Loucy (cell line): ENCODE results near the gene TUBA4B.

Source experiments
- H2AFZ ChIP-seq: fragments of 200-600 bp; sonication (generic); 2 replicates; pipeline ENCODE4 v1.6.0; 2016; ENCODE audit warnings: antibody characterized with exemption, mild to moderate bottlenecking, low read length, moderate library complexity
- H3F3A ChIP-seq: fragments of 200-600 bp; 2 replicates; pipeline ENCODE4 v1.6.0; 2016; ENCODE audit warnings: antibody characterized with exemption, low read depth, mild to moderate bottlenecking
- H3K27me3 ChIP-seq: fragments of 200-600 bp; sonication (generic); 2 replicates; pipeline ENCODE4 v1.6.1; 2014; ENCODE audit warnings: low read length, mild to moderate bottlenecking; ENCODE audit not compliant: insufficient read depth, poor library complexity, severe bottlenecking
- H3K36me3 ChIP-seq: fragments of 200-600 bp; sonication (generic); 2 replicates; pipeline ENCODE4 v1.6.1; 2016; ENCODE audit warnings: low read length; ENCODE audit not compliant: insufficient read depth
- H3K4me1 ChIP-seq: fragments of 200-600 bp; sonication (generic); 2 replicates; pipeline ENCODE4 v1.5.1; 2014; ENCODE audit warnings: low read length, mild to moderate bottlenecking; ENCODE audit not compliant: insufficient read depth, poor library complexity, severe bottlenecking
- H3K4me2 ChIP-seq: fragments of 200-600 bp; sonication (generic); 2 replicates; pipeline ENCODE4 v1.6.0; 2014; ENCODE audit warnings: antibody characterized with exemption, low read length, low read depth, mild to moderate bottlenecking; ENCODE audit not compliant: poor library complexity, severe bottlenecking
- H3K4me3 ChIP-seq: fragments of 200-600 bp; sonication (generic); 2 replicates; pipeline ENCODE4 v1.5.1; 2014; ENCODE audit warnings: low read length, mild to moderate bottlenecking, mixed read lengths; ENCODE audit not compliant: poor library complexity, severe bottlenecking
- H3K79me2 ChIP-seq: fragments of 200-600 bp; sonication (generic); 2 replicates; pipeline ENCODE4 v1.6.1; 2014; ENCODE audit warnings: low read length; ENCODE audit not compliant: insufficient read depth
- H3K9ac ChIP-seq: fragments of 200-600 bp; sonication (generic); 2 replicates; pipeline ENCODE4 v1.6.0; 2014; ENCODE audit warnings: mild to moderate bottlenecking, low read depth, low read length, moderate library complexity; ENCODE audit not compliant: poor library complexity, severe bottlenecking
- H3K9me2 ChIP-seq: fragments of 200-600 bp; sonication (generic); replicated peaks from 2 replicates; pipeline ENCODE4 v1.6.1; 2016; ENCODE audit warnings: low read depth, low read length, mixed read lengths
- H3K9me3 ChIP-seq: fragments of 200-600 bp; sonication (generic); 2 replicates; pipeline ENCODE4 v1.6.1; 2014; ENCODE audit warnings: mild to moderate bottlenecking, antibody characterized with exemption, low read length, low read depth; ENCODE audit not compliant: insufficient read depth
- H4K20me1 ChIP-seq: fragments of 200-600 bp; sonication (generic); 2 replicates; pipeline ENCODE4 v1.6.0; 2014; ENCODE audit warnings: antibody characterized with exemption, low read length, mild to moderate bottlenecking; ENCODE audit not compliant: insufficient read depth, poor library complexity, severe bottlenecking
- EZH2phosphoT487 ChIP-seq: fragments of 200-600 bp; IDR thresholded peaks from 2 replicates; pipeline ENCODE4 v1.6.1; 2018; ENCODE audit warnings: antibody characterized with exemption, mild to moderate bottlenecking, moderate library complexity, borderline replicate concordance
- TF ChIP-seq, protein P1 (sequence below): fragments of 200-600 bp; sonication (generic); conservative IDR thresholded peaks from 2 replicates; pipeline ENCODE4 v1.5.1; 2014; ENCODE audit warnings: mild to moderate bottlenecking, antibody characterized with exemption, low read length

Gene TUBA4B

GRCh38 chr2:219250049-219250781, 2.8 kb upstream of the TUBA4B start:
- Histone ChIP-seq H3F3A (no peaks in the 10 kb centered on the region), H3K9me3 (no peaks in the 10 kb centered on the region), H3K36me3 (no peaks in the 10 kb centered on the region), H3K9ac (peak overlapping the region; percentile 25), H3K4me3 (peak overlapping the region; percentile 46), H3K9me2 (no peaks in the 10 kb centered on the region), H4K20me1 (peaks cover 27% of the 10 kb centered on the region), H3K4me2 (peak overlapping the region; percentile 78), H2AFZ (no peak overlapping the region), H3K27me3 (peaks cover 35% of the 10 kb centered on the region), H3K4me1 (peaks cover 73% of the 10 kb centered on the region), H3K79me2 (peaks cover 15% of the 10 kb centered on the region)
- TF ChIP-seq, protein P1, sequence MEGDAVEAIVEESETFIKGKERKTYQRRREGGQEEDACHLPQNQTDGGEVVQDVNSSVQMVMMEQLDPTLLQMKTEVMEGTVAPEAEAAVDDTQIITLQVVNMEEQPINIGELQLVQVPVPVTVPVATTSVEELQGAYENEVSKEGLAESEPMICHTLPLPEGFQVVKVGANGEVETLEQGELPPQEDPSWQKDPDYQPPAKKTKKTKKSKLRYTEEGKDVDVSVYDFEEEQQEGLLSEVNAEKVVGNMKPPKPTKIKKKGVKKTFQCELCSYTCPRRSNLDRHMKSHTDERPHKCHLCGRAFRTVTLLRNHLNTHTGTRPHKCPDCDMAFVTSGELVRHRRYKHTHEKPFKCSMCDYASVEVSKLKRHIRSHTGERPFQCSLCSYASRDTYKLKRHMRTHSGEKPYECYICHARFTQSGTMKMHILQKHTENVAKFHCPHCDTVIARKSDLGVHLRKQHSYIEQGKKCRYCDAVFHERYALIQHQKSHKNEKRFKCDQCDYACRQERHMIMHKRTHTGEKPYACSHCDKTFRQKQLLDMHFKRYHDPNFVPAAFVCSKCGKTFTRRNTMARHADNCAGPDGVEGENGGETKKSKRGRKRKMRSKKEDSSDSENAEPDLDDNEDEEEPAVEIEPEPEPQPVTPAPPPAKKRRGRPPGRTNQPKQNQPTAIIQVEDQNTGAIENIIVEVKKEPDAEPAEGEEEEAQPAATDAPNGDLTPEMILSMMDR, result no peak
- TF ChIP-seq EZH2phosphoT487, result no peak

DNA sequence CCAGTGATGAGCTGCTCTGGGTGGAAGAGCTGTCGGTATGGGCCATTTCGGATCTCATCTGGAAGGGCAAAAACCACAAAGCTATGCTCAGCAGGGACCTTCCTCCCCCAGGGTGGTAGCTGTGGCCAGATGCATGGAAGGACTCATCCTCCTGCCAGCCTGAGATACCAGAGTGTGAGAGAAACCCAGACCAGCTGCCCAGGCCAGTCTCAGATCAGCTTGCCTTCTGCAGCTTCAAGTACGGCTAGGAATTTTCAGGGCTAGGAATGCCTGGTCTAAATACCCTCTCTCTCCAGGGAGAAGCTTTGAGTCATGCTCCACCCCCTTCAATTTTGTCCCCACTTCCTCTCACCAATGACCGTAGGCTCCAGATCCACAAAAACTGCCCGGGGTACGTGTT, 1.4 kb upstream of the TUBA4B start:
- TF ChIP-seq EZH2phosphoT487, result no peak
- TF ChIP-seq, protein P1, result no peak
- H3K4me1 ChIP-seq, result peaks cover 64% of the 10 kb centered on the region
- no peaks in the 10 kb centered on the region for H3K9me3 ChIP-seq
- H3K79me2 ChIP-seq, result peaks cover 2% of the 10 kb centered on the region; the same call in 1 of the 2 replicates
- H3K27me3 ChIP-seq, result peaks cover 45% of the 10 kb centered on the region
- H3K9me2 ChIP-seq, result no peaks in the 10 kb centered on the region
- H4K20me1 ChIP-seq, result peaks cover 17% of the 10 kb centered on the region
- no peaks in the 10 kb centered on the region for H3K36me3 ChIP-seq
- H3K4me3 ChIP-seq, result no peak overlapping the region
- H3K4me2 ChIP-seq, result peak overlapping the region; percentile 85
- H3K9ac ChIP-seq, result no peak overlapping the region
- H3F3A ChIP-seq, result no peaks in the 10 kb centered on the region
- H2AFZ ChIP-seq, result no peak overlapping the region

- Histone ChIP-seq H3K4me2 (peak overlapping the region; percentile 85), H3K27me3 (peaks cover 45% of the 10 kb centered on the region), H3K4me1 (peaks cover 60% of the 10 kb centered on the region), H3K9me3 (no peaks in the 10 kb centered on the region), H3K9me2 (no peaks in the 10 kb centered on the region), H3K36me3 (no peaks in the 10 kb centered on the region), H3K79me2 (no peaks in the 10 kb centered on the region), H3K9ac (peak overlapping the region; percentile 47), H3F3A (no peaks in the 10 kb centered on the region), H2AFZ (no peak overlapping the region), H3K4me3 (peak overlapping the region; percentile 73), H4K20me1 (peaks cover 15% of the 10 kb centered on the region)
- TF ChIP-seq, protein P1, result no peak
- no peak for TF ChIP-seq EZH2phosphoT487
Observed at GRCh38 chr2:219252084-219252483, 959 bp upstream of the TUBA4B start.
